Stimulated activated naive CD8-positive, alpha-beta T cell treated with anti-CD3 and anti-CD28 coated beads, Interleukin-15, amount 100 ng/mL, for 72 hours (primary cell): ENCODE results near the gene CCDC88C.
"Not testable (repeated sequence)": the region's sequence is repeated elsewhere in the genome, so short reads cannot be mapped to it uniquely, and the experiment has no call there.

Source experiments
- ATAC-seq: fragments of 150-1000 bp; cut with Tn5 transposase; 2 replicates; pipeline ENCODE4 v1.10.0; 2021; ENCODE audit warnings: mild to moderate bottlenecking, moderate library complexity
- DNase-seq, 2 donors: peaks; one replicate each; pipeline ENCODE4 v3.0.0; 2021 to 2022
- H3K27ac Mint-ChIP-seq, 2 donors: one replicate each; pipeline ENCODE4 v1.8.0; 2022; ENCODE audit warnings: mild to moderate bottlenecking in 2 of 2, mixed read lengths in 2 of 2, moderate library complexity in 2 of 2
- H3K27me3 Mint-ChIP-seq: one replicate; pipeline ENCODE4 v1.8.0; 2022; ENCODE audit warnings: mixed read lengths
- H3K4me1 Mint-ChIP-seq: one replicate; pipeline ENCODE4 v1.8.0; 2022; ENCODE audit warnings: mild to moderate bottlenecking, mixed read lengths
- H3K4me3 Mint-ChIP-seq, 2 donors: one replicate each; pipeline ENCODE4 v1.8.0; 2022; ENCODE audit warnings: mild to moderate bottlenecking in 2 of 2, mixed read lengths in 2 of 2, moderate library complexity in 1 of 2
- H3K9me3 Mint-ChIP-seq, 2 donors: one replicate each; pipeline ENCODE4 v1.8.0; 2022; ENCODE audit warnings: mixed read lengths in 2 of 2

CCDC88C gene

GRCh38 chr14:91409928-91410718, 7.5 kb downstream of the CCDC88C start:
- Mint-ChIP-seq H3K4me1 (peaks cover 95% of the 10 kb centered on the region), H3K27me3 (no peaks in the 10 kb centered on the region), H3K27ac (peak overlapping the region; percentile 91 to 94), H3K9me3 (no peaks in the 10 kb centered on the region), H3K4me3 (peak overlapping the region; percentile 61 to 71)
- peak; percentile 57 to 61 for DNase-seq
- peak; percentile 81 for ATAC-seq

DNA sequence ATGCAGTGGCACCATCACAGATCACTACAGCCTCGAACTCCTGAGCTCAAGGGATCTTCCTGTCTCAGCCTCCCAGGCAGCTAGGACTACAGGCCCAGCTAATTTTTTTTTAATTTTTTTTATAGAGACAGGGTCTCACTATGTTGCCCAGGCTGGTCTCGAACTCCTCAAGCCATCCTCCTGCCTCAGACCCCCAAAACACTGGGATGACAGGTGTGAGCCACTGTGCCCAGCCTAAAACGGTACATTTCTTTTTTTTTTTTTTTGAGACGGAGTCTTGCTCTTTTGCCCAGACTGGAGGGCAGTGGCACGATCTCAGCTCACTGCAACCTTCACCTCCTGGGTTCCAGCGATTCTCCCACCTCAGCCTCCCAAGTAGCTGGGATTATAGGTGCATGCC, 8.4 kb downstream of the CCDC88C start:
- not testable (repeated sequence) for H3K9me3 Mint-ChIP-seq, DNase-seq, H3K27me3 Mint-ChIP-seq, ATAC-seq
- Mint-ChIP-seq H3K4me1 (peaks cover 95% of the 10 kb centered on the region), H3K4me3 (peak overlapping the region; percentile 61 to 71), H3K27ac (peak overlapping the region; percentile 90 to 94)

GRCh38 chr14:91406982-91407381, 10.6 kb downstream of the CCDC88C start:
- Mint-ChIP-seq H3K9me3 (no peaks in the 10 kb centered on the region), H3K27me3 (no peaks in the 10 kb centered on the region), H3K27ac (peak overlapping the region; percentile 80 to 91), H3K4me3 (peak overlapping the region; percentile 46 to 60), H3K4me1 (peaks cover 98% of the 10 kb centered on the region)
- no peak for DNase-seq
- no peak for ATAC-seq

- peaks cover 99% of the 10 kb centered on the region for H3K4me1 Mint-ChIP-seq
- peak overlapping the region; percentile 46 to 60 for H3K4me3 Mint-ChIP-seq
- peak overlapping the region in 1 of 2 donors; percentile 91 for H3K27ac Mint-ChIP-seq
- ATAC-seq (no peak), DNase-seq (no peak)
- H3K27me3 Mint-ChIP-seq: no peaks in the 10 kb centered on the region
- no peaks in the 10 kb centered on the region for H3K9me3 Mint-ChIP-seq
Observed at GRCh38 chr14:91406451-91406850, 11.2 kb downstream of the CCDC88C start.

DNA sequence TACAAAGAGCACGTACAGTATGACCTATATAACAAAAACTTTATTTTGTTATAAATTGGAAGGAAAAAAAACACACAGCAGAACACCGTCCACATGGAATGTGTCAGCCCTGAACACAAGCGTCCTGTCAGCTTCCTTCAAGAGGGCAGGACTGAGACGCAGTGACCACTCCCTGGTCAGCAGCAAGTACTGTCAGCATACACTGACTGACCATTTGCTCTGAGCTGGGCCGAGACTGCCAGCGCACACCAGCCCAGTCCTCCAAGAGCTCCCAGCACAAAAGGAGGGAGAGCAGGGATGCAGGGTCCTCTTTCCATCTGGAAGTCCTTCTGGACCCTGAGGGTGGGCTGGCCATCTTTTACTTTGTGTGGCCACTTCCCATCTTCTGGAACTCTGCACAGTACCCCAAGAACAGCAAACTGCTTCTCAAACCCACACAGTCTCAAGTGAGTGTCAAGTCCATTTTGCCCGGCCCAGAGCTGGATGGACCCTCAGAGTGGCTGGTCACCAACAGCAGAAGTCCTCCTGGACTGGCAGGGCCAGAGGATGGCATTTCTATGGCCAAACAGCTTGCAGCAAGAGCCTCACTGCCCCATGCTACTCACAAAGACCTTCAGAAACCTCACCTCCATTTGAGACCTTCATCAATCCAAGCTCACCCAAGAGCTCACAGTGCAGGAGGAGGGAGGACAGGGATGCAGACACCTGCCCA, 11.7 kb downstream of the CCDC88C start:
- peaks cover 95% of the 10 kb centered on the region for H3K4me1 Mint-ChIP-seq
- H3K9me3 Mint-ChIP-seq: no peaks in the 10 kb centered on the region
- H3K27ac Mint-ChIP-seq: peak overlapping the region; percentile 77 to 91
- H3K27me3 Mint-ChIP-seq: no peaks in the 10 kb centered on the region
- H3K4me3 Mint-ChIP-seq: peak overlapping the region; percentile 76 to 83
- no peak for ATAC-seq
- DNase-seq: no peak

- Mint-ChIP-seq H3K4me3 (peak overlapping the region; percentile 76 to 83), H3K27ac (peak overlapping the region; percentile 30 to 77), H3K9me3 (no peaks in the 10 kb centered on the region), H3K27me3 (no peaks in the 10 kb centered on the region), H3K4me1 (peaks cover 95% of the 10 kb centered on the region)
- peak; percentile 61 to 63 for DNase-seq
- ATAC-seq: peak; percentile 37
Observed at GRCh38 chr14:91405241-91405721, 12.3 kb downstream of the CCDC88C start.

- ATAC-seq (no peak), DNase-seq (no peak)
- H3K4me1 Mint-ChIP-seq: peaks cover 97% of the 10 kb centered on the region
- H3K27me3 Mint-ChIP-seq: no peaks in the 10 kb centered on the region
- H3K27ac Mint-ChIP-seq: peak overlapping the region; percentile 74 to 89
- H3K9me3 Mint-ChIP-seq: no peaks in the 10 kb centered on the region
- H3K4me3 Mint-ChIP-seq: peak overlapping the region; percentile 76 to 83
Observed at GRCh38 chr14:91402771-91403600, 14.6 kb downstream of the CCDC88C start.

DNA sequence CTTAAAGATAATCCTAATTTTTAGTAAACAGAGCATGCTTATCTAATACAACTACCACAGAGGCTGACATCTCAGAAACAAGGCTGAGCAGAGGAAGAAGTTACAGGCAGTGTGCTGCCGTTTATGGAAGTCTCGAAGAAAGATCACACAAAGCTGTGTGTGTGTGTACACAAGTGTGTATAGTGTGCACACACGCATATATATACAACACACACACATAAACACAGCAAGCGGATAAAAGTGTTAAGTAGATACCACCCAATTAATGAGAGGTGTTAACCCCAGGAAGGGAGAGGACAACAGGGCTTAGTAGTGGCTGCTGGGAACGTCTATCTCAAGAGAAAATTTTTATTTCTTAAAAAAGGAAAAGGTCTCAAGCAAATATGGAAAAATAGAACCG, 15.3 kb downstream of the CCDC88C start:
- peak overlapping the region; percentile 74 to 89 for H3K27ac Mint-ChIP-seq
- DNase-seq (no peak), ATAC-seq (no peak)
- H3K9me3 Mint-ChIP-seq: no peaks in the 10 kb centered on the region
- H3K27me3 Mint-ChIP-seq: no peaks in the 10 kb centered on the region
- peak overlapping the region; percentile 76 to 83 for H3K4me3 Mint-ChIP-seq
- peaks cover 97% of the 10 kb centered on the region for H3K4me1 Mint-ChIP-seq

DNA sequence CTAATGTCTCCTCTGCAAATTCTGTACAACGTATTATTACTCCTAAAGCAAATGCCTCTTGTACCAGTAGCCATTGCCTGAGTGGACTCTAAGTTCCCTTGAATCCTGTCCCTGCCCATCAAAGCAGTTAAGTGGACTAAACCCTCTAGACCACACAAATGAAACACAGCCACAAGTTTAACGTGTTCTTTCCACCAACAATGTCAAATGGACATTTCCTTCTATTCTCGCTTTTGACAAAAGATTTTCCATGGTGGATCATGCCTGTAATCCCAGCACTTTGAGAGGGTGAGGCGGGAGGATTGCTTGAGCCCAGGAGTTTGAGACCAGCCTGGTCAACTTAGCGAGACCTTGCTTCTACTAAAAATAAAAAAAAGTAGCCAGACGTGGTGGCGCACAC, 15.9 kb downstream of the CCDC88C start:
- ATAC-seq (no peak), DNase-seq (no peak)
- H3K9me3 Mint-ChIP-seq: no peaks in the 10 kb centered on the region
- H3K27ac Mint-ChIP-seq: no peak overlapping the region
- H3K4me3 Mint-ChIP-seq: peak overlapping the region; percentile 76 to 83
- H3K4me1 Mint-ChIP-seq: peaks cover 97% of the 10 kb centered on the region
- no peaks in the 10 kb centered on the region for H3K27me3 Mint-ChIP-seq

DNA sequence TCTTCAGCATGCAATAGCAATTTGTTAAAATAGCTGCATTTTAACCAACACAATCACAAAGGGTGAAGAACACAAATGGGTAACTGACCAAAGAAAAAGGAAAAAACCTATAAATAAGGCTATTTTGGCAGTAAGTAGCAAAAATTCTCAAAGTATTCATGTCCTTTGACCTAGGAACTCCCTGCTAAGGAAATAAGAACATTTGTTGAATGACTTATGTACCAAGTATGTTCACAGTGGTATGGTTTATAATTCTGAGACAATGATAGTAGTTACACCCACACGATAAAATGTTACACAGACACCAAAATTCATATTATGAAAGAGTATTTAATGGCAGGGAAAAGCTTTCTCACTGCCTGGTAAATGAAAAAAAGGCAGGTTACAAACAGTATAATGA, 16.9 kb downstream of the CCDC88C start:
- ATAC-seq: no peak
- H3K4me3 Mint-ChIP-seq: peak overlapping the region; percentile 99
- H3K27ac Mint-ChIP-seq: peak overlapping the region in 1 of 2 donors; percentile 95
- no peaks in the 10 kb centered on the region for H3K27me3 Mint-ChIP-seq
- no peaks in the 10 kb centered on the region for H3K9me3 Mint-ChIP-seq
- no peak for DNase-seq
- peaks cover 97% of the 10 kb centered on the region for H3K4me1 Mint-ChIP-seq

- DNase-seq (no peak), ATAC-seq (no peak)
- no peaks in the 10 kb centered on the region for H3K9me3 Mint-ChIP-seq
- peaks cover 97% of the 10 kb centered on the region for H3K4me1 Mint-ChIP-seq
- no peaks in the 10 kb centered on the region for H3K27me3 Mint-ChIP-seq
- peak overlapping the region; percentile 99 for H3K4me3 Mint-ChIP-seq
- peak overlapping the region; percentile 92 to 95 for H3K27ac Mint-ChIP-seq
Observed at GRCh38 chr14:91399868-91400640, 17.6 kb downstream of the CCDC88C start.

DNA sequence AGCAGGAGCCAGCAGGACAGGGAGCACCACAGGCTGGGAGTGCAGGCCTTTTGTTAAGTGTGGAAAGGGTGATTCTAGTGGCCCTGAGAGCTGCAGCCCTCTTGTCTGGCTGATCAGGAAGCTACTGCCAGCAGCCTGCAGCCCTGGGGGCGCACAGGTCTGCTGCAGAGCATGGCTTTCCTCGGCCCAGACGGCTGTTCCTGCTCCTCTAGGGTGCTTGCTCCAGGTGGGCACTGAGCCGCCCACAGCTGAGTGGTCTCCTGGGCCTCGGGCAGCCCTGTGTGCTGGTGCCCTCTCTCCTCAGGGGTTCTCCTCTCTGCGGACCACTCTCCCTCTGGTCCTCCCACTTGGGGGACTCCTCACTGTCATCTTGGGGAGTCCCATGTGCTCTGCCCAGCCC, 18.9 kb downstream of the CCDC88C start:
- Mint-ChIP-seq H3K27ac (peak overlapping the region; percentile 19 to 95), H3K27me3 (no peaks in the 10 kb centered on the region), H3K4me1 (peaks cover 97% of the 10 kb centered on the region), H3K9me3 (no peaks in the 10 kb centered on the region), H3K4me3 (peak overlapping the region; percentile 99)
- ATAC-seq: peak; percentile 36
- DNase-seq: no peak

DNA sequence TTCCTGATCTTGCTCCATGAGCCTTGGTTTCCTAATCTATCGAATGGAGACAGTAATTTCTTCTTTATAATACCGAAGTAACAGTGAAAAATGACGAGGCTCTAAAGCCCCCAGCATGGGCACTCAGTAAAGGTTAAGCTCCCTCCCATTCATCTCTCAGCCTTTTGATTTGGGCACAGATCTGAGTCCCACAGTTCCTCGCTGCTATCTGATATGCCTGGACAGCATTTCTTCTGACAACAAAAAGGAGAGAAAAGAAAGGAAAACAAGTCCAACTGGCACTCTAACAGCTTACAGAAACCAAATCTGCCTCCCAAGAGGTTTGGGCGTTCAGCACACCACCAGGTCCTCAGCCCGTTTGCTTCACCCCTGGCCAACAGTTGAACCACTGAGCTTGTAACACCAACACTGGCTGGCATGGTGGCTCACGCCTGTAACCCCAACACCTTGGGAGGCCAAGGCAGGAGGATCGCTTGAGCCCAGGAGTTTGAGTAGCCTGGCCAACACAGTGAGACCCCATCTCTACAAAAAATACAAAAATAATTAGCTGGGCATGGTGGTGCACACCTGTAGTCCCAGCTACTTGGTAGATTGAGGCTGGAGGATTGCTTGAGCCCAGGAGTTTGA, 19.5 kb downstream of the CCDC88C start:
- Mint-ChIP-seq H3K4me3 (peak overlapping the region; percentile 69 to 75), H3K4me1 (peaks cover 97% of the 10 kb centered on the region), H3K27ac (peak overlapping the region; percentile 0 to 71), H3K27me3 (no peaks in the 10 kb centered on the region), H3K9me3 (no peaks in the 10 kb centered on the region)
- ATAC-seq: no peak
- no peak for DNase-seq
